Adrenal gland (tissue), 5 donors: ENCODE data around the gene NEU3.

Experiments
- CTCF ChIP-seq, 6 experiments: fragments of 450-650 bp in 4 of 6; fragments of 200-600 bp in 2 of 6; sonication (generic) in 1 of 6; IDR thresholded peaks; 1 replicate in 5 of 6; 2 replicates in 1 of 6; pipeline versions ENCODE4 v1.5.1 to v1.8.0; 2016 to 2021; ENCODE audit warnings: antibody characterized with exemption in 6 of 6, mild to moderate bottlenecking in 2 of 6, moderate library complexity in 1 of 6
- POLR2A ChIP-seq, 2 donors: fragments of 450-650 bp; IDR thresholded peaks; one replicate each; pipeline ENCODE4 v1.6.1; 2017; ENCODE audit warnings: antibody characterized with exemption in 2 of 2, mild to moderate bottlenecking in 2 of 2, moderate library complexity in 1 of 2
- donor health status: DM: no; HTN: no; CAD: no.

- TF ChIP-seq POLR2A (IDR thresholded peaks at IDR 0.05) (no peak), CTCF (IDR thresholded peaks at IDR 0.05) (no peak)
These were observed 38.3 kb upstream of the NEU3 start for GRCh38 chr11:74950374-74950969.
